ENCODE results near the gene GGNBP2.
A peak's percentile ranks its signal among the peaks of the same experiment; 100 is the strongest.

Gene GGNBP2

GRCh38 chr17:36594626-36595401 is 50.1 kb downstream of the GGNBP2 start:
- H3K4me1 ChIP-seq (ENCODE audit: control insufficient read depth, insufficient read depth, low read length), result peaks cover 23% of the 10 kb centered on the region
- H3K36me3 ChIP-seq (ENCODE audit: control insufficient read depth, insufficient read depth, low read length), result peaks cover 36% of the 10 kb centered on the region
- H3K4me3 ChIP-seq (ENCODE audit: low read depth, low read length), result no peak overlapping the region
- H3K27ac ChIP-seq (ENCODE audit: low read depth, low read length), result no peak overlapping the region
- H3K9me3 ChIP-seq (ENCODE audit: control insufficient read depth, insufficient read depth, low read depth, low read length), result no peaks in the 10 kb centered on the region
- no peak overlapping the region for H3K9ac ChIP-seq (ENCODE audit: low read length)
- no peaks in the 10 kb centered on the region for H3K27me3 ChIP-seq (ENCODE audit: control insufficient read depth, insufficient read depth, low read length)

- Histone ChIP-seq H3K36me3 (ENCODE audit: control insufficient read depth, insufficient read depth, low read length) (peaks cover 38% of the 10 kb centered on the region), H3K4me1 (ENCODE audit: control insufficient read depth, insufficient read depth, low read length) (peaks cover 26% of the 10 kb centered on the region), H3K9me3 (ENCODE audit: control insufficient read depth, insufficient read depth, low read depth, low read length) (no peaks in the 10 kb centered on the region), H3K9ac (ENCODE audit: low read length) (no peak overlapping the region), H3K27ac (ENCODE audit: low read depth, low read length) (no peak overlapping the region), H3K4me3 (ENCODE audit: low read depth, low read length) (no peak overlapping the region), H3K27me3 (ENCODE audit: control insufficient read depth, insufficient read depth, low read length) (no peaks in the 10 kb centered on the region)
These were observed 52.5 kb downstream of the GGNBP2 start for GRCh38 chr17:36597226-36597625.

GRCh38 chr17:36597866-36598777 is 53.4 kb downstream of the GGNBP2 start:
- no peak overlapping the region for H3K9ac ChIP-seq (ENCODE audit: low read length)
- peaks cover 38% of the 10 kb centered on the region for H3K36me3 ChIP-seq (ENCODE audit: control insufficient read depth, insufficient read depth, low read length)
- H3K4me1 ChIP-seq (ENCODE audit: control insufficient read depth, insufficient read depth, low read length), result peaks cover 18% of the 10 kb centered on the region
- H3K9me3 ChIP-seq (ENCODE audit: control insufficient read depth, insufficient read depth, low read depth, low read length), result no peaks in the 10 kb centered on the region
- H3K4me3 ChIP-seq (ENCODE audit: low read depth, low read length), result no peak overlapping the region
- H3K27me3 ChIP-seq (ENCODE audit: control insufficient read depth, insufficient read depth, low read length), result no peaks in the 10 kb centered on the region
- H3K27ac ChIP-seq (ENCODE audit: low read depth, low read length), result no peak overlapping the region

GRCh38 chr17:36598951-36599401 is 54.3 kb downstream of the GGNBP2 start:
- no peak overlapping the region for H3K9ac ChIP-seq (ENCODE audit: low read length)
- H3K27me3 ChIP-seq (ENCODE audit: control insufficient read depth, insufficient read depth, low read length), result no peaks in the 10 kb centered on the region
- H3K27ac ChIP-seq (ENCODE audit: low read depth, low read length), result no peak overlapping the region
- peaks cover 12% of the 10 kb centered on the region for H3K4me1 ChIP-seq (ENCODE audit: control insufficient read depth, insufficient read depth, low read length)
- H3K9me3 ChIP-seq (ENCODE audit: control insufficient read depth, insufficient read depth, low read depth, low read length), result no peaks in the 10 kb centered on the region
- peaks cover 38% of the 10 kb centered on the region for H3K36me3 ChIP-seq (ENCODE audit: control insufficient read depth, insufficient read depth, low read length)
- no peak overlapping the region for H3K4me3 ChIP-seq (ENCODE audit: low read depth, low read length)

- Histone ChIP-seq H3K27ac (ENCODE audit: low read depth, low read length) (no peak overlapping the region), H3K4me3 (ENCODE audit: low read depth, low read length) (no peak overlapping the region), H3K27me3 (ENCODE audit: control insufficient read depth, insufficient read depth, low read length) (no peaks in the 10 kb centered on the region), H3K4me1 (ENCODE audit: control insufficient read depth, insufficient read depth, low read length) (peaks cover 14% of the 10 kb centered on the region), H3K9me3 (ENCODE audit: control insufficient read depth, insufficient read depth, low read depth, low read length) (no peaks in the 10 kb centered on the region), H3K9ac (ENCODE audit: low read length) (no peak overlapping the region), H3K36me3 (ENCODE audit: control insufficient read depth, insufficient read depth, low read length) (peaks cover 37% of the 10 kb centered on the region)
These were observed 55.0 kb downstream of the GGNBP2 start for GRCh38 chr17:36599546-36600250.

GRCh38 chr17:36600465-36600864 is 55.7 kb downstream of the GGNBP2 start:
- no peaks in the 10 kb centered on the region for H3K9me3 ChIP-seq (ENCODE audit: control insufficient read depth, insufficient read depth, low read depth, low read length)
- H3K27me3 ChIP-seq (ENCODE audit: control insufficient read depth, insufficient read depth, low read length), result no peaks in the 10 kb centered on the region
- H3K9ac ChIP-seq (ENCODE audit: low read length), result peak overlapping the region; percentile 45
- peak overlapping the region; percentile 78 for H3K4me3 ChIP-seq (ENCODE audit: low read depth, low read length)
- H3K4me1 ChIP-seq (ENCODE audit: control insufficient read depth, insufficient read depth, low read length), result peaks cover 14% of the 10 kb centered on the region
- peaks cover 32% of the 10 kb centered on the region for H3K36me3 ChIP-seq (ENCODE audit: control insufficient read depth, insufficient read depth, low read length)
- H3K27ac ChIP-seq (ENCODE audit: low read depth, low read length), result 0 out of 2 replicates have a peak overlapping the region, but pooled peaks have one; percentile 15

- Histone ChIP-seq H3K27ac (ENCODE audit: low read depth, low read length) (0 out of 2 replicates have a peak overlapping the region, but pooled peaks have one; percentile 15), H3K9ac (ENCODE audit: low read length) (peak overlapping the region; percentile 45), H3K36me3 (ENCODE audit: control insufficient read depth, insufficient read depth, low read length) (peaks cover 28% of the 10 kb centered on the region), H3K4me1 (ENCODE audit: control insufficient read depth, insufficient read depth, low read length) (peaks cover 14% of the 10 kb centered on the region), H3K27me3 (ENCODE audit: control insufficient read depth, insufficient read depth, low read length) (no peaks in the 10 kb centered on the region), H3K9me3 (ENCODE audit: control insufficient read depth, insufficient read depth, low read depth, low read length) (no peaks in the 10 kb centered on the region), H3K4me3 (ENCODE audit: low read depth, low read length) (peak overlapping the region; percentile 78)
These were observed 56.2 kb downstream of the GGNBP2 start for GRCh38 chr17:36600936-36601302.

- peak within 1 kb of the TSS; percentile 78 for H3K4me3 ChIP-seq (ENCODE audit: low read depth, low read length)
- H3K4me1 ChIP-seq (ENCODE audit: control insufficient read depth, insufficient read depth, low read length), result peaks cover 14% of the 10 kb centered on the region
- H3K9ac ChIP-seq (ENCODE audit: low read length), result peak within 1 kb of the TSS; percentile 82
- no peaks in the 10 kb centered on the region for H3K9me3 ChIP-seq (ENCODE audit: control insufficient read depth, insufficient read depth, low read depth, low read length)
- H3K27ac ChIP-seq (ENCODE audit: low read depth, low read length), result peak within 1 kb of the TSS; percentile 23; the same call in 1 of the 2 replicates
- H3K36me3 ChIP-seq (ENCODE audit: control insufficient read depth, insufficient read depth, low read length), result peaks cover 25% of the 10 kb centered on the region
- H3K27me3 ChIP-seq (ENCODE audit: control insufficient read depth, insufficient read depth, low read length), result no peaks in the 10 kb centered on the region
These were observed 56.7 kb downstream of the GGNBP2 start, which contains the start of gene MRM1 for GRCh38 chr17:36601303-36602029. MRM1 (plus strand) TSS chr17:36601583; CDS start chr17:36601811, 228 bp downstream.

GRCh38 chr17:36602030-36602748 is 57.5 kb downstream of the GGNBP2 start:
- Histone ChIP-seq H3K27ac (ENCODE audit: low read depth, low read length) (0 out of 2 replicates have a peak overlapping the region, but pooled peaks have one; percentile 23), H3K4me1 (ENCODE audit: control insufficient read depth, insufficient read depth, low read length) (peaks cover 14% of the 10 kb centered on the region), H3K27me3 (ENCODE audit: control insufficient read depth, insufficient read depth, low read length) (no peaks in the 10 kb centered on the region), H3K36me3 (ENCODE audit: control insufficient read depth, insufficient read depth, low read length) (peaks cover 20% of the 10 kb centered on the region), H3K9me3 (ENCODE audit: control insufficient read depth, insufficient read depth, low read depth, low read length) (no peaks in the 10 kb centered on the region), H3K4me3 (ENCODE audit: low read depth, low read length) (peak overlapping the region; percentile 78), H3K9ac (ENCODE audit: low read length) (peak overlapping the region; percentile 82)

Measured in HUES6 (cell line).